ENCODE results near the gene NCOA1.

DNA sequence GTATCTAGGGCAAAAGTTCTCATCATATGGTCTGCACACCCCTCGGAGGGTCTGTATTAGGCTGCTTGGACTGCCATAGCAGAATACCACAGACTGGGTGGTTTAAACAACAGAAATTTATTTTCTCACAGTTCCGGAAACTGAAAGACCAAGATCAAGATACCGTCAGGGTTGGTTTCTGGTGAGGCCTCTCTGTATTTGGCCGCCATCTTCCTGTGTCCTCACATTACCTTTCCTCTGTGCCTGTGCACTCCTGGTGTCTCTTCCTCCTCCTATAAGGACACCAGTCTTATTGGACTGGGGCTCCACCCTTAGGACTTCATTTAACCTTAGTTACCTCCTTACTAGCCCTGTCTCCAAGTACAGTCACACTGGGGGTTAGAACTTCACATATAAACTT, 132.5 kb downstream of the NCOA1 start:
- TF ChIP-seq ZNF274 (IDR thresholded peaks at IDR 0.05; ENCODE audit: low read depth, low read length) (no peak), SUZ12 (IDR thresholded peaks at IDR 0.05; ENCODE audit: extremely low read depth, insufficient read depth, insufficient read length) (no peak)

All from NT2/D1 (cell line).